ENCODE results near the gene CCDC51.
A peak's percentile ranks its signal among the peaks of the same experiment; 100 is the strongest.
"Not testable (repeated sequence)": the region's sequence is repeated elsewhere in the genome, so short reads cannot be mapped to it uniquely, and the experiment has no call there.

CCDC51 gene

GRCh38 chr3:48402281-48402732 lies 37.6 kb downstream of the CCDC51 start:
- TF ChIP-seq CTCF (IDR thresholded peaks at IDR 0.05; ENCODE audit: control insufficient read depth, extremely low read depth, insufficient read depth) = no peak
- no peak for DNase-seq (ENCODE audit: low read depth)
- no peak overlapping the region for H3K4me3 ChIP-seq (ENCODE audit: low read depth, low read length)

DNA sequence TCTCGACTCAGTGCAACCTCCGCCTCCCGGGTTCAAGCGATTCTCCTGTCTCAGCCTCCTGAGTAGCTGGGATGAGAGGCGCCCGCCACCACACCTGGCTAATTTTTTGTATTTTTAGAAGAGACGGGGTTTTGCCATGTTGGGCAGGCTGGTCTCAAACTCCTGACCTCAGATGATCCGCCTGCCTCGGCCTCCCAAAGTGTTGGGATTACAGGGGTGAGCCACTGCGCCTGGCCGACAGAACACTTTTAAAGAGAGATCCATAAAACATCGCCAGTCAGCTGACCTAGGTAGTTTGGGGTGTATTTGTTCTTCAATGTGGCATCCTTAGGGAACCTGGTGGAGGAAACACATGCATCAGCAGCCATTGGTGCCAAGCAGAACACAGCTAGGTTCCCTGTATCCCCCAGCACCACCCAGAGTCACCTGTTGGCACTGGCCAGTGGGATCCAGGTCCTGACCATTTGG lies 38.5 kb downstream of the CCDC51 start:
- DNase-seq (ENCODE audit: low read depth); H3K4me3 ChIP-seq (ENCODE audit: low read depth, low read length): not testable (repeated sequence)

- TF ChIP-seq CTCF (IDR thresholded peaks at IDR 0.05; ENCODE audit: control insufficient read depth, extremely low read depth, insufficient read depth) = peak; percentile 55
- H3K4me3 ChIP-seq (ENCODE audit: low read depth, low read length) = no peak overlapping the region
- DNase-seq (ENCODE audit: low read depth) = peak; percentile 11
Observed at GRCh38 chr3:48400824-48401433, 39.0 kb downstream of the CCDC51 start.

- peak; percentile 67 for DNase-seq (ENCODE audit: low read depth)
- TF ChIP-seq CTCF (IDR thresholded peaks at IDR 0.05; ENCODE audit: control insufficient read depth, extremely low read depth, insufficient read depth) = no peak
Observed at GRCh38 chr3:48399387-48400172, 40.3 kb downstream of the CCDC51 start.

GRCh38 chr3:48398701-48399386 lies 41.1 kb downstream of the CCDC51 start:
- no peak for DNase-seq (ENCODE audit: low read depth)
- no peak for TF ChIP-seq CTCF (IDR thresholded peaks at IDR 0.05; ENCODE audit: control insufficient read depth, extremely low read depth, insufficient read depth)
- no peak overlapping the region for H3K4me3 ChIP-seq (ENCODE audit: low read depth, low read length)

More at GRCh38 chr3:48399387-48400172, 40.3 kb downstream of the CCDC51 start:
- no peak overlapping the region for H3K4me3 ChIP-seq (ENCODE audit: low read depth, low read length)

- no peak for DNase-seq (ENCODE audit: low read depth)
- H3K4me3 ChIP-seq (ENCODE audit: low read depth, low read length) = no peak overlapping the region
- no peak for TF ChIP-seq CTCF (IDR thresholded peaks at IDR 0.05; ENCODE audit: control insufficient read depth, extremely low read depth, insufficient read depth)
Observed at GRCh38 chr3:48397767-48398681, 41.9 kb downstream of the CCDC51 start.

Measured in LNCaP clone FGC (cell line).